Activated naive CD4-positive, alpha-beta T cell treated with anti-CD3 and anti-CD28 coated beads, Interleukin-2, amount 10 ng/mL, durations not matched to agents 7 days and 5 days (primary cell): ENCODE results near the gene LHX1.
A peak's percentile ranks its signal among the peaks of the same experiment; 100 is the strongest.

Experiments used
- CTCF ChIA-PET: fragments of 350-600 bp; sonication (Branson Sonifier 250); formaldehyde crosslinking; loops from one replicate; lab custom pipeline; 2021; ENCODE audit warnings: antibody characterized with exemption; lab: Charles Lee
- DNase-seq: peaks from one replicate; pipeline ENCODE4 v3.0.0-alpha.2; 2020
- H3K27ac Mint-ChIP-seq: one replicate; pipeline ENCODE4 v1.8.0; 2021; ENCODE audit warnings: mild to moderate bottlenecking, moderate library complexity, mixed read lengths
- H3K27me3 Mint-ChIP-seq: one replicate; pipeline ENCODE4 v1.8.0; 2021; ENCODE audit warnings: mild to moderate bottlenecking, mixed read lengths
- H3K36me3 Mint-ChIP-seq: one replicate; pipeline ENCODE4 v1.8.0; 2021; ENCODE audit warnings: mixed read lengths
- H3K4me1 Mint-ChIP-seq: one replicate; pipeline ENCODE4 v1.8.0; 2021; ENCODE audit warnings: mixed read lengths
- H3K4me3 Mint-ChIP-seq: one replicate; pipeline ENCODE4 v1.8.0; 2021; ENCODE audit warnings: mild to moderate bottlenecking, moderate library complexity, mixed read lengths
- H3K9me3 Mint-ChIP-seq: one replicate; pipeline ENCODE4 v1.8.0; 2021; ENCODE audit warnings: mixed read lengths

The LHX1 gene

DNA sequence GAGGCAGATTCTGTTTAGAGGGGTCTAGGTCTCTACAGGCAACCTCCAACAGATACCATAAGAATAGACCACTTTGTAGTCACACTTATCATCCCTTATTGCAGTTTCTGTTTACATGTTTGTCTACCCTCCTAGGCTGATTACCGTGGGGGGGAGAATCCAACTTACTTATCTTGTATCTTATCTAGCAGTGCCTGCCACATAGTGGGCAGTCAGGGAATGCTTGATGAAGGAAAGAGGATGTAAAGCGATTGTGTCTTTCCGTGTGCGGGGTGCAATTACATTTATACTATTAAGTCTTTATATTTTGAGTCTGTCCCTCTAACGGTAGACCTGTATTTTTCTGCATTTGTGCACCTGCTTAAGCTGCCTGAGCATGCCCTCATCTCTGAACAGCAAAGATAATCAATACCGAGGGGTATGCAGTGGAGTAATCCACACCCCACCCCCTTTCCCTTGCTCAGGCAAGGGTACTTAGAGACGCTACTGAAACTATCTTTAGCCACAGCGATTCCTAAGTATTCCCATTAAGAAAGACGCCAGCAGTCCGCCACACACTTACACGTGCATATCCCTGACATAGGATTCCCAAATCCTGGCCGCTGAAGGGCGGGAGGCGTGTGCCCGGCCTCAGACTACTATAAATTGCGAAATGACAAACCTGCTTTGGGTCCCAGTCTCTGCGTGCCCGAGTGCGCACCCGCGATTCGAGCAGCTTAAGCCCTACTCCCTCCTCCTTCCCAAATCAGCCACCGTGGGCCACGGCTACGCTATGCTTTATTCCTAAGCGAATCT lies 10.8 kb downstream of the LHX1 start:
- Mint-ChIP-seq H3K36me3 (peaks cover 36% of the 10 kb centered on the region), H3K27ac (peak overlapping the region; percentile 94), H3K27me3 (peaks cover 51% of the 10 kb centered on the region), H3K9me3 (no peaks in the 10 kb centered on the region), H3K4me1 (peaks cover 56% of the 10 kb centered on the region), H3K4me3 (peak overlapping the region; percentile 93)
- no peak for DNase-seq
- CTCF ChIA-PET = interaction anchor here (0.9 to 1.2 kb wide), 2 partner anchors 24 to 100 kb away, joined by 3 to 4 read pairs; no protein-coding TSS in a partner anchor

- H3K27ac Mint-ChIP-seq = peak within 1 kb of the TSS; percentile 94
- peaks cover 38% of the 10 kb centered on the region for H3K36me3 Mint-ChIP-seq
- peak; percentile 96 for DNase-seq
- CTCF ChIA-PET = interaction anchor here (0.9 to 1.2 kb wide), 2 partner anchors 24 to 99 kb away, joined by 3 to 4 read pairs; no protein-coding TSS in a partner anchor
- H3K27me3 Mint-ChIP-seq = peaks cover 43% of the 10 kb centered on the region
- peaks cover 55% of the 10 kb centered on the region for H3K4me1 Mint-ChIP-seq
- H3K9me3 Mint-ChIP-seq = no peaks in the 10 kb centered on the region
- H3K4me3 Mint-ChIP-seq = peak within 1 kb of the TSS; percentile 93
Observed at GRCh38 chr17:36948717-36949460, 11.6 kb downstream of the LHX1 start, which contains the start of gene AATF. Gene AATF, plus strand, starts transcription at chr17:36948954. Its CDS starts 172 bp downstream, at chr17:36949126.

- Mint-ChIP-seq H3K27me3 (peaks cover 38% of the 10 kb centered on the region), H3K36me3 (peaks cover 44% of the 10 kb centered on the region), H3K27ac (peak overlapping the region; percentile 86), H3K9me3 (no peaks in the 10 kb centered on the region), H3K4me3 (peak overlapping the region; percentile 93), H3K4me1 (peaks cover 55% of the 10 kb centered on the region)
- no peak for DNase-seq
- CTCF ChIA-PET = interaction anchor here (0.9 to 1.2 kb wide), 2 partner anchors 25 to 99 kb away, joined by 3 to 4 read pairs; no protein-coding TSS in a partner anchor
Observed at GRCh38 chr17:36949461-36949927, 12.2 kb downstream of the LHX1 start.

GRCh38 chr17:36950027-36950426 lies 12.8 kb downstream of the LHX1 start:
- H3K4me3 Mint-ChIP-seq = peak overlapping the region; percentile 93
- H3K9me3 Mint-ChIP-seq = no peaks in the 10 kb centered on the region
- peaks cover 55% of the 10 kb centered on the region for H3K4me1 Mint-ChIP-seq
- peaks cover 48% of the 10 kb centered on the region for H3K36me3 Mint-ChIP-seq
- CTCF ChIA-PET = no interaction called here
- H3K27ac Mint-ChIP-seq = peak overlapping the region; percentile 86
- DNase-seq = no peak
- H3K27me3 Mint-ChIP-seq = peaks cover 33% of the 10 kb centered on the region

- Mint-ChIP-seq H3K36me3 (peaks cover 56% of the 10 kb centered on the region), H3K4me3 (no peak overlapping the region), H3K27ac (no peak overlapping the region), H3K4me1 (peaks cover 55% of the 10 kb centered on the region), H3K9me3 (no peaks in the 10 kb centered on the region), H3K27me3 (peaks cover 21% of the 10 kb centered on the region)
- CTCF ChIA-PET = no interaction called here
- DNase-seq = no peak
Observed at GRCh38 chr17:36951084-36951789, 14.0 kb downstream of the LHX1 start.

- peaks cover 32% of the 10 kb centered on the region for H3K36me3 Mint-ChIP-seq
Observed at GRCh38 chr17:36971508-36971907, 34.2 kb downstream of the LHX1 start.

DNA sequence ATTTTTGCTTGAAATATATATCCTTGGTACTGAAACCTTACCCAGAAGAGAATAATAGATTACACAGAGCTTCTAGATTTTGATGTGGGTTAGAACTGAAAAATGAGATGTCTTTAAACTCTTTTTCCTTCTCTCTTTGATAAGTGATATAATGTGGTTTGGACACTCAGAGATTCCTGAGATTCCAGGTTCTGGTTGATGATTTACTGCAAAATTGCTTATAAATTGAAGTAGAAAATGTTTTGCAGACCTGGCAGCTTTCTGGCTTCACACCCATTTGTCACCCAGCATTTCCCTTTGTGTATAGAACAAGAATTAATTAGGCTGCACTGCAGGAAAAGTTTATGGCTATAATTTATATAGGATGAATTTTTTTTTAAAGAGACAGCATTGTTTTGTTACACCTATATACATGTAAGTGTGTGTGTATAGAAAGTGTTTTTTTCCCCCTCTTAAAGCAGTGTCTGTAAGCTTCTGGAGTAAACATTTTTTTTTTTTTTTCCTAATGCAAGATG lies 35.0 kb downstream of the LHX1 start:
- peaks cover 29% of the 10 kb centered on the region for H3K36me3 Mint-ChIP-seq
- CTCF ChIA-PET = no interaction called here
- no peak overlapping the region for H3K4me3 Mint-ChIP-seq
- no peaks in the 10 kb centered on the region for H3K9me3 Mint-ChIP-seq
- H3K4me1 Mint-ChIP-seq = peaks cover 6% of the 10 kb centered on the region
- H3K27me3 Mint-ChIP-seq = no peaks in the 10 kb centered on the region
- no peak overlapping the region for H3K27ac Mint-ChIP-seq
- no peak for DNase-seq

More at GRCh38 chr17:36971508-36971907, 34.2 kb downstream of the LHX1 start:
- no peaks in the 10 kb centered on the region for H3K27me3 Mint-ChIP-seq
- no peak overlapping the region for H3K4me3 Mint-ChIP-seq
- H3K4me1 Mint-ChIP-seq = peaks cover 6% of the 10 kb centered on the region
- DNase-seq = no peak
- H3K27ac Mint-ChIP-seq = no peak overlapping the region
- no peaks in the 10 kb centered on the region for H3K9me3 Mint-ChIP-seq
- CTCF ChIA-PET = no interaction called here

GRCh38 chr17:36972905-36973304 lies 35.6 kb downstream of the LHX1 start:
- Mint-ChIP-seq H3K27ac (no peak overlapping the region), H3K4me3 (no peak overlapping the region), H3K27me3 (no peaks in the 10 kb centered on the region), H3K4me1 (peaks cover 5% of the 10 kb centered on the region), H3K9me3 (no peaks in the 10 kb centered on the region), H3K36me3 (peaks cover 24% of the 10 kb centered on the region)
- CTCF ChIA-PET = no interaction called here
- DNase-seq = no peak

DNA sequence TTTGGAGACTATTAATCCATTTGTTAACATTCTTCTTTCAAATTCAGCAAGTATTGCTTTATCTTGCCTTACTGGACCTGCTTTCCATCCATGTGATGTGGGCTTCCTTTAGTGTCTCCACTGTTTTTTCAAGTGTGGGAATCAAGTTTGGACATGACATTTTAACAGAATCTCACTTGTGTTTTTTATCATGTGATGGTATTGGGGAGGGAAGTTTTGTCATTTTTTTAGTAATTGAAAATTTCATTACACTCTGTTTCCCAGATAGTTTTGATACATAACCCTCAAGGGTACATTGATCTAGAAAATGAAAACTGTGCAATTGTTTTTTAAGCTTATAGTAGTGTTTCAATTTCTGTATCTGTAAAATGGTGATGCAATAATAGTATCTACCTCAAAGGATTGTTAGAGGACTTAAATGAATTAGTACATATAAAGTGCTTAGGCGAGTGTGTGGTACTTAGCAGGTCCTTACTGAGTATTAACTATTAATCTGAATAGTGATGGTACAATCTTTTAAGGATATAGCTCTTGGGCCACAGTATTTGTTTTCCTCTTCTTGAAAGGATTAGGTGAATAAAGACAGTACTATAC lies 38.7 kb downstream of the LHX1 start:
- CTCF ChIA-PET = interaction anchor here (0.6 kb wide), 1 partner anchor 8 kb away, joined by 3 read pairs; no protein-coding TSS in a partner anchor
- no peaks in the 10 kb centered on the region for H3K9me3 Mint-ChIP-seq
- no peak overlapping the region for H3K27ac Mint-ChIP-seq
- H3K27me3 Mint-ChIP-seq = no peaks in the 10 kb centered on the region
- DNase-seq = no peak
- H3K36me3 Mint-ChIP-seq = peaks cover 15% of the 10 kb centered on the region
- H3K4me3 Mint-ChIP-seq = no peak overlapping the region
- H3K4me1 Mint-ChIP-seq = no peaks in the 10 kb centered on the region

DNA sequence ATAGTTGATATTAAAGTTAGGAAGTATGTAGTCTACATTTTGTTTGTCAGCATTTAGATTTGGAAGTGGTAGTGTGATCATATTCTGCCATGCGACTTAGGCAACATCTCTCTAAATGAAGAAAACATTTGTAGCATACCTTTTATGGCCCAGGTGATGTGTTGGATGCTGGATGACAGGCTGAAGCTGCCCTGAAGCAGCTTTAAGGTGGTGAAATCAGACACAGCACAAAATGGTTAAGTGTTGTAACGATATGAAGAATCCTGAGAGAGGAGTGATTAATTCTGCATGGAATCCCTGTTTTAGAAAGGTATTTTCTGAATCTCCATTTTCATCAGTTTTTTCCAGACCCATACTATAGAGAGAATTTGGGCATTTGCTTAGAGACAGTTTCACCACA lies 39.8 kb downstream of the LHX1 start:
- Mint-ChIP-seq H3K36me3 (peaks cover 19% of the 10 kb centered on the region), H3K4me3 (no peak overlapping the region), H3K4me1 (no peaks in the 10 kb centered on the region), H3K27ac (no peak overlapping the region), H3K27me3 (no peaks in the 10 kb centered on the region), H3K9me3 (no peaks in the 10 kb centered on the region)
- no peak for DNase-seq
- CTCF ChIA-PET = no interaction called here

DNA sequence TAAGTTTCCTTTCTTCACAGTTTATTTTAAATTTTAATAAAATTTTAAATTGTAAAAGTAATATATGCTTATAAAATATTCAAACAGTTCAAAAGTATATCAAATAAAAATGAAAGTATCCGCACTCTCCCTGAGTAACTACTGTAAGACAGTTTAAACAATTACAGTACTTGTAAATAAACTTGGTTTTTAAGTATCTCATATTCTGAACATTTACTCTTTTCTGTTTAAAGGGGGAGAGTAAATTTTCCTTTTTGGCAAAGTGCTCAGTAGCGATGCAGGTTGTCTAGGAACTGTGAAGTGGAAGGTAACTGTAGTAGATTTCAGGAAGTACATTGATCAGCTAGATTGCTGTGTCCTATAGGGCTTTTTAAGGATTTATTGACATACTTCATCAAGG lies 40.3 kb downstream of the LHX1 start:
- Mint-ChIP-seq H3K27ac (no peak overlapping the region), H3K9me3 (no peaks in the 10 kb centered on the region), H3K4me3 (no peak overlapping the region), H3K27me3 (no peaks in the 10 kb centered on the region), H3K4me1 (no peaks in the 10 kb centered on the region), H3K36me3 (peaks cover 21% of the 10 kb centered on the region)
- CTCF ChIA-PET = no interaction called here
- DNase-seq = no peak

- Mint-ChIP-seq H3K4me3 (no peak overlapping the region), H3K9me3 (no peaks in the 10 kb centered on the region), H3K36me3 (peaks cover 23% of the 10 kb centered on the region), H3K27ac (no peak overlapping the region), H3K4me1 (no peaks in the 10 kb centered on the region), H3K27me3 (no peaks in the 10 kb centered on the region)
- no peak for DNase-seq
- CTCF ChIA-PET = no interaction called here
Observed at GRCh38 chr17:36978810-36979564, 41.7 kb downstream of the LHX1 start.

GRCh38 chr17:36979565-36979941 lies 42.3 kb downstream of the LHX1 start:
- H3K9me3 Mint-ChIP-seq = no peaks in the 10 kb centered on the region
- no peak for DNase-seq
- no peaks in the 10 kb centered on the region for H3K27me3 Mint-ChIP-seq
- H3K27ac Mint-ChIP-seq = no peak overlapping the region
- no peaks in the 10 kb centered on the region for H3K4me1 Mint-ChIP-seq
- H3K36me3 Mint-ChIP-seq = peaks cover 28% of the 10 kb centered on the region
- H3K4me3 Mint-ChIP-seq = no peak overlapping the region
- CTCF ChIA-PET = no interaction called here
